Hepatocyte (in vitro differentiated cells): ENCODE measurements around the gene PHTF1. TPM values are rescaled to one million over a fixed set of nuclear protein-coding genes. Genes with fewer than 3 reads are reported as not detected.

ENCODE experiments used
- DNase-seq: peaks from one replicate; pipeline ENCODE4 v3.0.0-alpha.2; 2016; ENCODE audit warnings: low spot score
- H2AFZ ChIP-seq: fragments of 200-600 bp; sonication (generic); 2 replicates; pipeline ENCODE4 v1.6.0; 2016; ENCODE audit warnings: antibody characterized with exemption, mild to moderate bottlenecking
- H3K27ac ChIP-seq: fragments of 200-600 bp; sonication (generic); 2 replicates; pipeline ENCODE4 v1.5.1; 2016; ENCODE audit warnings: mild to moderate bottlenecking
- H3K27me3 ChIP-seq: fragments of 200-600 bp; sonication (generic); 2 replicates; pipeline ENCODE4 v1.6.1; 2016
- H3K36me3 ChIP-seq: fragments of 200-600 bp; sonication (generic); replicated peaks from 2 replicates; pipeline ENCODE4 v1.5.1; 2016; ENCODE audit warnings: low read depth; ENCODE audit not compliant: insufficient read depth
- H3K4me1 ChIP-seq: fragments of 200-600 bp; sonication (generic); 2 replicates; pipeline ENCODE4 v1.5.1; 2016; ENCODE audit warnings: mild to moderate bottlenecking, moderate library complexity; ENCODE audit not compliant: insufficient read depth
- H3K4me2 ChIP-seq: fragments of 200-600 bp; sonication (generic); 2 replicates; pipeline ENCODE4 v1.6.0; 2016
- H3K4me3 ChIP-seq: fragments of 200-600 bp; sonication (generic); 2 replicates; pipeline ENCODE4 v1.5.1; 2016; ENCODE audit warnings: mild to moderate bottlenecking
- H3K79me2 ChIP-seq: fragments of 200-600 bp; sonication (generic); 2 replicates; pipeline ENCODE4 v1.6.0; 2017; ENCODE audit warnings: mild to moderate bottlenecking
- H3K9me2 ChIP-seq: fragments of 200-600 bp; sonication (generic); replicated peaks from 2 replicates; pipeline ENCODE4 v1.6.0; 2017; ENCODE audit warnings: mild to moderate bottlenecking; ENCODE audit not compliant: insufficient read depth
- H3K9me3 ChIP-seq: fragments of 200-600 bp; sonication (generic); 2 replicates; pipeline ENCODE4 v1.5.1; 2016; ENCODE audit warnings: low read depth, mild to moderate bottlenecking
- H4K20me1 ChIP-seq: fragments of 200-600 bp; sonication (generic); 2 replicates; pipeline ENCODE4 v1.6.0; 2016; ENCODE audit warnings: mild to moderate bottlenecking; ENCODE audit not compliant: insufficient read depth, poor library complexity, severe bottlenecking
- EZH2 ChIP-seq: fragments of 200-600 bp; sonication (generic); IDR thresholded peaks from 2 replicates; pipeline ENCODE4 v1.6.1; 2016; ENCODE audit warnings: antibody characterized with exemption, mild to moderate bottlenecking, borderline replicate concordance
- EZH2phosphoT487 ChIP-seq: fragments of 200-600 bp; sonication (generic); IDR thresholded peaks from one replicate; pipeline ENCODE4 v1.6.1; 2018; ENCODE audit warnings: antibody characterized with exemption, mild to moderate bottlenecking, low read depth, moderate library complexity; ENCODE audit not compliant: unreplicated experiment, severe bottlenecking
- WGBS: methylation state at CpG from one replicate; pipeline ENCODE4 v1.1.6; 2016; ENCODE audit warnings: low lambda C conversion rate; ENCODE audit errors: missing lambda C conversion rate; 5-methylcytosine and 5-hydroxymethylcytosine counted together
- polyA plus RNA-seq: library from polyadenylated mRNA; unstranded; fragments of >200 nt; fragmentation: Nextera tagmentation; extraction: Ambion mirVana; gene quantifications from 2 replicates; pipeline ENCODE4 v1.2.1, GENCODE V29; 2016
- total RNA-seq: library from RNA; depleted of rRNA; stranded (reverse); fragments of >200 nt; gene quantifications from 2 replicates; pipeline ENCODE4 v1.2.3, GENCODE V29; 2014

PHTF1 gene
- total and polyA plus RNA-seq, 2 experiments from 2014 or later = 22.9 to 27.6 TPM

DNA sequence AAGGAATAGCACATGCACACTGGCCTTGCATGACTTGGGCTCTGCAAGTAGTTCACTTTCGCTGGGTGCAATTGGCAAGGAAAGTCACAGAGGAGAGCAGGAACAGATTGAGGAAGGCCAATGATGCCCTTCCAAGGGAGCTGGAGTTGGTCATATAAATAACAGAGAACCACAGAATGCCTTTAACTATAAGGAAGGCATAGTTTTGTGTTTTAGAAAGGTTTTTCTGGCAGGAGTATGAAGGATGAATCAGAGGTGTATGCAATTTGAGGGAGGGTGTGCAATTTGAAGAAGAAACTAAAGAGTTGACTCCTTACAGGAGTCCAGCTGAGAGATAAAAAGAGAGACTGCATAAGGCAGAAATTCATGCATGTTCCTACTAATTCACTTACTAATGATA lies 112.1 kb downstream of the PHTF1 start:
- Histone ChIP-seq H3K4me1 (peaks cover 7% of the 10 kb centered on the region), H3K79me2 (no peaks in the 10 kb centered on the region), H3K36me3 (no peaks in the 10 kb centered on the region), H3K9me3 (no peaks in the 10 kb centered on the region), H3K27me3 (no peaks in the 10 kb centered on the region), H4K20me1 (no peaks in the 10 kb centered on the region), H3K27ac (no peak overlapping the region), H3K4me2 (no peak overlapping the region), H2AFZ (no peak overlapping the region), H3K9me2 (no peaks in the 10 kb centered on the region), H3K4me3 (no peak overlapping the region)
- 91% methylated on average over 1 of the region's 1 CpG for WGBS
- DNase-seq = no peak
- no peak for TF ChIP-seq EZH2phosphoT487
- no peak for TF ChIP-seq EZH2

Other genes with a start within 250 kb of the PHTF1 start
- 20.3 and 21.8 TPM in 2 replicates for gene RSBN1, start 53.0 kb upstream of the PHTF1 start, total RNA-seq
- 10.2 and 12.8 TPM in 2 replicates for gene RSBN1, start 53.0 kb upstream of the PHTF1 start, polyA plus RNA-seq
- gene PTPN22, start 112.2 kb upstream of the PHTF1 start, total RNA-seq = 0.17 TPM in 1 of 2 replicates, not detected in the other
- gene PTPN22, start 112.2 kb upstream of the PHTF1 start, polyA plus RNA-seq = 0.47 TPM in 1 of 2 replicates, not detected in the other
- gene BCL2L15, start 128.1 kb upstream of the PHTF1 start, total RNA-seq = 0.80 and 3.0 TPM in 2 replicates
- gene BCL2L15, start 128.1 kb upstream of the PHTF1 start, polyA plus RNA-seq = 0.66 and 0.84 TPM in 2 replicates
- gene AP4B1, start 145.3 kb upstream of the PHTF1 start, total RNA-seq = 9.8 and 11.4 TPM in 2 replicates
- 11.1 and 12.0 TPM in 2 replicates for gene AP4B1, start 145.3 kb upstream of the PHTF1 start, polyA plus RNA-seq
- 6.0 and 6.6 TPM in 2 replicates for gene DCLRE1B, start 145.8 kb upstream of the PHTF1 start, total RNA-seq
- 3.6 and 4.6 TPM in 2 replicates for gene DCLRE1B, start 145.8 kb upstream of the PHTF1 start, polyA plus RNA-seq
- 31.6 and 34.1 TPM in 2 replicates for gene HIPK1, start 169.8 kb upstream of the PHTF1 start, total RNA-seq
- 8.7 and 12.1 TPM in 2 replicates for gene HIPK1, start 169.8 kb upstream of the PHTF1 start, polyA plus RNA-seq
- 441 and 460 TPM in 2 replicates for gene OLFML3, start 220.0 kb upstream of the PHTF1 start, total RNA-seq
- 494 and 559 TPM in 2 replicates for gene OLFML3, start 220.0 kb upstream of the PHTF1 start, polyA plus RNA-seq